PC-9 (cell line): ENCODE measurements around the gene FARP1.

Experiments used
- CTCF ChIP-seq: fragments of 200-600 bp; sonication (generic); conservative IDR thresholded peaks from 2 replicates; pipeline ENCODE4 v1.6.1; 2017; ENCODE audit warnings: mixed run types, antibody characterized with exemption, mild to moderate bottlenecking, moderate library complexity
- EZH2 ChIP-seq: fragments of 200-600 bp; sonication (generic); IDR thresholded peaks from 2 replicates; pipeline ENCODE4 v1.8.0; 2017; ENCODE audit warnings: antibody characterized with exemption, low read depth

DNA sequence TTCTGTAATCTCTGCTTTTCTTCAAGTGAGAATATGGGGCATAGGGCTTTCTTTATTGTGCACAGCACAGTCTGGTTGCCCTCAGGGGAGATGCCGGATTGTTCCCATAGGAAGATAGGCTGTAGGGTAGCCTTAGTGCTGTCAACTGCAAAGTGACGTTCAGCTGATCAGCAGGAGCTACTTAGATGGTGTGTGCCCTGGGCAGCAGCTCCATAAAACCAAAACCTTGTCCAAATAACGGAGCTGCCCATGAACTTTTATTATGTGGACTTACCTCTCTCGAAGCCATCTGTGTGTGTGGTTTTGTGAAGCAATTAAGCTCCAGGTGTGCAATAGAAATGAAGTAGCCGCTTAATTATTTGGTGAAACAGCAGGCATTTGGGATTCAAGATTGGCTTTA is 154.2 kb downstream of the FARP1 start:
- TF ChIP-seq CTCF (no peak), EZH2 (no peak)
